Naive thymus-derived CD4-positive, alpha-beta T cell (primary cell): ENCODE data around the gene DSTN. TPM values are rescaled to one million over a fixed set of nuclear protein-coding genes. Genes with fewer than 3 reads are reported as not detected.

Experiments used
- ATAC-seq: fragments of 150-1000 bp; cut with Tn5 transposase; 2 replicates; pipeline ENCODE4 v1.10.0; 2021; ENCODE audit warnings: mild to moderate bottlenecking, moderate library complexity
- CTCF ChIA-PET: fragments of 350-600 bp; sonication (Branson Sonifier 250); formaldehyde crosslinking; loops from one replicate; lab custom pipeline; 2021; ENCODE audit warnings: antibody characterized with exemption; lab: Charles Lee
- POLR2A ChIA-PET: fragments of 350-600 bp; sonication (Branson Sonifier 250); formaldehyde crosslinking; loops from one replicate; lab custom pipeline; 2021; ENCODE audit warnings: antibody characterized with exemption, inconsistent platforms; lab: Charles Lee
- DNase-seq, 9 donors: peaks; one replicate each; pipeline versions ENCODE4 v3.0.0 to v3.0.0-alpha.2; 2020 to 2022; ENCODE audit warnings: mixed read lengths in 1 of 9
- H3K27ac ChIP-seq: one replicate; pipeline ENCODE4 v1.7.0; 2013; ENCODE audit warnings: mild to moderate bottlenecking, low read depth, low read length, moderate library complexity
- H3K27me3 ChIP-seq, 2 donors: one replicate each; pipeline ENCODE4 v1.7.0; 2013; ENCODE audit warnings: low read length in 2 of 2, mild to moderate bottlenecking in 2 of 2, moderate library complexity in 2 of 2; ENCODE audit not compliant: control insufficient read depth in 2 of 2, insufficient read depth in 2 of 2
- H3K36me3 ChIP-seq, 3 experiments: 1 replicate in 2 of 3; 2 replicates in 1 of 3; pipeline ENCODE4 v1.7.0; 2013; ENCODE audit warnings: low read length in 3 of 3, mild to moderate bottlenecking in 3 of 3, moderate library complexity in 1 of 3; ENCODE audit not compliant: insufficient read depth in 3 of 3, control insufficient read depth in 2 of 3
- H3K4me1 ChIP-seq, 2 donors: one replicate each; pipeline ENCODE4 v1.7.0; 2013; ENCODE audit warnings: low read length in 2 of 2, mild to moderate bottlenecking in 2 of 2, moderate library complexity in 1 of 2; ENCODE audit not compliant: control insufficient read depth in 2 of 2, insufficient read depth in 2 of 2
- H3K4me3 ChIP-seq: 2 replicates; pipeline ENCODE4 v1.7.0; 2013; ENCODE audit warnings: mild to moderate bottlenecking, low read length
- H3K9me3 ChIP-seq, 3 experiments: 1 replicate in 2 of 3; 2 replicates in 1 of 3; pipeline ENCODE4 v1.7.0; 2013; ENCODE audit warnings: low read length in 3 of 3; ENCODE audit not compliant: control insufficient read depth in 2 of 3
- H3K27ac Mint-ChIP-seq, 9 donors: one replicate each; pipeline ENCODE4 v1.8.0; 2020 to 2022; ENCODE audit warnings: mixed read lengths in 9 of 9, mild to moderate bottlenecking in 8 of 9, moderate library complexity in 5 of 9, inconsistent platforms in 2 of 9
- H3K27me3 Mint-ChIP-seq, 5 donors: one replicate each; pipeline ENCODE4 v1.8.0; 2021 to 2022; ENCODE audit warnings: mixed read lengths in 5 of 5, mild to moderate bottlenecking in 1 of 5
- H3K36me3 Mint-ChIP-seq, 5 donors: one replicate each; pipeline ENCODE4 v1.8.0; 2020 to 2022; ENCODE audit warnings: mixed read lengths in 5 of 5, mild to moderate bottlenecking in 3 of 5, inconsistent platforms in 1 of 5
- H3K4me1 Mint-ChIP-seq, 7 donors: one replicate each; pipeline ENCODE4 v1.8.0; 2020 to 2022; ENCODE audit warnings: mixed read lengths in 7 of 7, mild to moderate bottlenecking in 3 of 7, inconsistent platforms in 1 of 7
- H3K4me3 Mint-ChIP-seq, 10 donors: one replicate each; pipeline ENCODE4 v1.8.0; 2020 to 2022; ENCODE audit warnings: mild to moderate bottlenecking in 10 of 10, mixed read lengths in 10 of 10, moderate library complexity in 6 of 10, inconsistent platforms in 2 of 10
- H3K9me3 Mint-ChIP-seq, 11 donors: one replicate each; pipeline ENCODE4 v1.8.0; 2020 to 2022; ENCODE audit warnings: mixed read lengths in 11 of 11, mild to moderate bottlenecking in 4 of 11, inconsistent platforms in 1 of 11, moderate library complexity in 1 of 11
- intact Hi-C, 2 donors: fragments of 100-400 bp; cut with micrococcal nuclease; formaldehyde crosslinking; loops; one replicate each; pipeline ENCODE4 v1.15.1; 2023
- polyA plus RNA-seq, 2 donors: library from polyadenylated mRNA; unstranded; fragments of 300-500 nt; fragmentation: Illumina TruSeq; gene quantifications; one replicate each; pipeline ENCODE4 v1.2.3, GENCODE V29; 2021
- total RNA-seq, 6 experiments: library from RNA in 5 of 6; stranded (reverse) in 5 of 6; gene quantifications; 1 replicate in 5 of 6; 2 replicates in 1 of 6; pipeline ENCODE4 v1.2.3 and lab custom pipeline; 2021 to 2026

Gene DSTN
- total and polyA plus RNA-seq, 7 experiments from 2014 or later = 28.7 to 113 (median 38.7) TPM

- no peak for ATAC-seq
- no peak overlapping the region for H3K4me3 Mint-ChIP-seq
- Histone ChIP-seq H3K36me3 (peaks cover 0 to 71% (median 3%) of the 10 kb centered on the region in 3 experiments), H3K4me1 (no peaks in the 10 kb centered on the region), H3K4me3 (no peak overlapping the region), H3K27ac (no peak overlapping the region), H3K27me3 (no peaks in the 10 kb centered on the region), H3K9me3 (no peaks in the 10 kb centered on the region)
- H3K27ac Mint-ChIP-seq = no peak overlapping the region
- intact Hi-C loops = no loop called here
- peaks cover 0 to 6% (median 0%) of the 10 kb centered on the region in 7 donors for H3K4me1 Mint-ChIP-seq
- H3K36me3 Mint-ChIP-seq = peaks cover 0 to 35% (median 4%) of the 10 kb centered on the region in 5 donors
- ChIA-PET CTCF (no interaction called here), POLR2A (no interaction called here)
- no peaks in the 10 kb centered on the region for H3K27me3 Mint-ChIP-seq
- DNase-seq = no peak
- no peaks in the 10 kb centered on the region for H3K9me3 Mint-ChIP-seq
These were observed 68.2 kb downstream of the DSTN start for GRCh38 chr20:17637985-17638640.

- Mint-ChIP-seq H3K36me3 (peaks cover 0 to 28% (median 2%) of the 10 kb centered on the region in 5 donors), H3K4me1 (peaks cover 0 to 6% (median 0%) of the 10 kb centered on the region in 7 donors), H3K9me3 (no peaks in the 10 kb centered on the region), H3K27ac (no peak overlapping the region), H3K27me3 (no peaks in the 10 kb centered on the region), H3K4me3 (no peak overlapping the region)
- Histone ChIP-seq H3K4me1 (no peaks in the 10 kb centered on the region), H3K27ac (no peak overlapping the region), H3K36me3 (peaks cover 0 to 65% (median 3%) of the 10 kb centered on the region in 3 experiments), H3K27me3 (no peaks in the 10 kb centered on the region), H3K9me3 (no peaks in the 10 kb centered on the region), H3K4me3 (no peak overlapping the region)
- CTCF ChIA-PET = no interaction called here
- no peak for ATAC-seq
- intact Hi-C loops = no loop called here
- POLR2A ChIA-PET = no interaction called here
- no peak for DNase-seq
These were observed 69.0 kb downstream of the DSTN start for GRCh38 chr20:17638835-17639407.

GRCh38 chr20:17640146-17640874 lies 70.4 kb downstream of the DSTN start:
- H3K27ac Mint-ChIP-seq = peak overlapping the region in 1 of 9 donors; percentile 55
- ATAC-seq = no peak

GRCh38 chr20:17640875-17641378 lies 71.1 kb downstream of the DSTN start:
- no peak overlapping the region for H3K27ac ChIP-seq
- POLR2A ChIA-PET = no interaction called here
- ATAC-seq (no peak), DNase-seq (no peak)
- Mint-ChIP-seq H3K27ac (no peak overlapping the region), H3K4me3 (no peak overlapping the region), H3K27me3 (no peaks in the 10 kb centered on the region), H3K9me3 (no peaks in the 10 kb centered on the region), H3K4me1 (peaks cover 0 to 2% (median 0%) of the 10 kb centered on the region in 7 donors), H3K36me3 (peaks cover 0 to 16% (median 0%) of the 10 kb centered on the region in 5 donors)
- H3K4me1 ChIP-seq = no peaks in the 10 kb centered on the region
- no peak overlapping the region for H3K4me3 ChIP-seq
- intact Hi-C loops = no loop called here
- H3K27me3 ChIP-seq = no peaks in the 10 kb centered on the region
- peaks cover 0 to 45% (median 3%) of the 10 kb centered on the region in 3 experiments for H3K36me3 ChIP-seq
- CTCF ChIA-PET = no interaction called here
- H3K9me3 ChIP-seq = no peaks in the 10 kb centered on the region

More at GRCh38 chr20:17640146-17640874, 70.4 kb downstream of the DSTN start:
- Mint-ChIP-seq H3K36me3 (peaks cover 0 to 20% (median 0%) of the 10 kb centered on the region in 5 donors), H3K27me3 (no peaks in the 10 kb centered on the region), H3K9me3 (no peaks in the 10 kb centered on the region), H3K4me3 (no peak overlapping the region), H3K4me1 (peaks cover 0 to 6% (median 0%) of the 10 kb centered on the region in 7 donors)
- H3K27ac ChIP-seq = no peak overlapping the region
- CTCF ChIA-PET = interaction anchor here (0.6 kb wide), 1 partner anchor 394 kb away, joined by 3 read pairs; no protein-coding TSS in a partner anchor
- H3K36me3 ChIP-seq = peaks cover 0 to 51% (median 3%) of the 10 kb centered on the region in 3 experiments
- no peaks in the 10 kb centered on the region for H3K9me3 ChIP-seq
- H3K4me3 ChIP-seq = no peak overlapping the region
- intact Hi-C loops = no loop called here
- H3K27me3 ChIP-seq = no peaks in the 10 kb centered on the region
- POLR2A ChIA-PET = no interaction called here
- H3K4me1 ChIP-seq = no peaks in the 10 kb centered on the region
- DNase-seq = no peak

- ATAC-seq = no peak
- Mint-ChIP-seq H3K27me3 (no peaks in the 10 kb centered on the region), H3K9me3 (no peaks in the 10 kb centered on the region), H3K27ac (no peak overlapping the region), H3K4me3 (no peak overlapping the region), H3K36me3 (peaks cover 0 to 13% (median 0%) of the 10 kb centered on the region in 5 donors), H3K4me1 (peaks cover 0 to 3% (median 0%) of the 10 kb centered on the region in 7 donors)
- DNase-seq = no peak
- Histone ChIP-seq H3K27me3 (no peaks in the 10 kb centered on the region), H3K4me1 (no peaks in the 10 kb centered on the region), H3K36me3 (peaks cover 0 to 39% (median 3%) of the 10 kb centered on the region in 3 experiments), H3K9me3 (no peaks in the 10 kb centered on the region), H3K4me3 (no peak overlapping the region), H3K27ac (no peak overlapping the region)
- ChIA-PET POLR2A (no interaction called here), CTCF (no interaction called here)
- intact Hi-C loops = no loop called here
These were observed 71.7 kb downstream of the DSTN start for GRCh38 chr20:17641520-17641964.

GRCh38 chr20:17641993-17642392 lies 72.1 kb downstream of the DSTN start:
- Mint-ChIP-seq H3K36me3 (peaks cover 0 to 13% (median 0%) of the 10 kb centered on the region in 5 donors), H3K27me3 (no peaks in the 10 kb centered on the region), H3K27ac (no peak overlapping the region), H3K4me3 (no peak overlapping the region), H3K9me3 (no peaks in the 10 kb centered on the region), H3K4me1 (peaks cover 0 to 4% (median 0%) of the 10 kb centered on the region in 7 donors)
- Histone ChIP-seq H3K27ac (no peak overlapping the region), H3K9me3 (no peaks in the 10 kb centered on the region), H3K4me3 (no peak overlapping the region), H3K4me1 (no peaks in the 10 kb centered on the region), H3K27me3 (no peaks in the 10 kb centered on the region), H3K36me3 (peaks cover 0 to 36% (median 3%) of the 10 kb centered on the region in 3 experiments)
- no peak for DNase-seq
- no peak for ATAC-seq
- POLR2A ChIA-PET = no interaction called here
- intact Hi-C loops = no loop called here
- CTCF ChIA-PET = interaction anchor here (0.9 kb wide), 1 partner anchor 11 kb away, joined by 3 read pairs; no protein-coding TSS in a partner anchor
